HEK293 (cell line): ENCODE measurements around the gene SYNGR1.

ENCODE experiments used
- BCL11B ChIP-seq: fragments of 450-650 bp; formaldehyde crosslinking; IDR thresholded peaks from 2 replicates; pipeline ENCODE4 v1.5.1; 2016; ENCODE audit warnings: low read depth, missing biosample characterization, missing genetic modification characterization
- SALL2 ChIP-seq: fragments of 450-650 bp; formaldehyde crosslinking; IDR thresholded peaks from 2 replicates; pipeline ENCODE4 v1.5.0; 2017; ENCODE audit warnings: missing biosample characterization, mild to moderate bottlenecking, missing genetic modification characterization, borderline replicate concordance
- SP2 ChIP-seq: fragments of 450-650 bp; formaldehyde crosslinking; IDR thresholded peaks from 2 replicates; pipeline ENCODE4 v1.5.1; 2016; ENCODE audit warnings: missing biosample characterization, missing genetic modification characterization
- ZNF10 ChIP-seq: fragments of 450-650 bp; formaldehyde crosslinking; IDR thresholded peaks from 2 replicates; pipeline ENCODE4 v1.5.1; 2017; ENCODE audit warnings: missing biosample characterization, missing genetic modification characterization
- ZNF157 ChIP-seq: fragments of 450-650 bp; formaldehyde crosslinking; IDR thresholded peaks from 2 replicates; pipeline ENCODE4 v1.5.1; 2016; ENCODE audit warnings: missing biosample characterization, missing genetic modification characterization
- ZNF16 ChIP-seq: fragments of 450-650 bp; formaldehyde crosslinking; IDR thresholded peaks from 2 replicates; pipeline ENCODE4 v1.5.1; 2016; ENCODE audit warnings: low read depth, missing biosample characterization, missing genetic modification characterization
- ZNF24 ChIP-seq: fragments of 450-650 bp; formaldehyde crosslinking; IDR thresholded peaks from 2 replicates; pipeline ENCODE4 v1.5.1; 2016; ENCODE audit warnings: missing biosample characterization, missing genetic modification characterization
- ZNF776 ChIP-seq: fragments of 450-650 bp; formaldehyde crosslinking; IDR thresholded peaks from 2 replicates; pipeline ENCODE4 v1.5.0; 2017; ENCODE audit warnings: missing biosample characterization, missing genetic modification characterization, borderline replicate concordance
- ZNF792 ChIP-seq: fragments of 450-650 bp; formaldehyde crosslinking; IDR thresholded peaks from 2 replicates; pipeline ENCODE4 v1.5.1; 2016; ENCODE audit warnings: missing biosample characterization, missing genetic modification characterization
- TF ChIP-seq, protein P1 (sequence below): fragments of 450-650 bp; formaldehyde crosslinking; IDR thresholded peaks from 2 replicates; pipeline ENCODE4 v1.5.1; 2016; ENCODE audit warnings: missing biosample characterization, missing genetic modification characterization
- TF ChIP-seq, protein P2 (sequence below): fragments of 450-650 bp; formaldehyde crosslinking; IDR thresholded peaks from 2 replicates; pipeline ENCODE4 v1.5.1; 2016; ENCODE audit warnings: missing biosample characterization, missing genetic modification characterization

DNA sequence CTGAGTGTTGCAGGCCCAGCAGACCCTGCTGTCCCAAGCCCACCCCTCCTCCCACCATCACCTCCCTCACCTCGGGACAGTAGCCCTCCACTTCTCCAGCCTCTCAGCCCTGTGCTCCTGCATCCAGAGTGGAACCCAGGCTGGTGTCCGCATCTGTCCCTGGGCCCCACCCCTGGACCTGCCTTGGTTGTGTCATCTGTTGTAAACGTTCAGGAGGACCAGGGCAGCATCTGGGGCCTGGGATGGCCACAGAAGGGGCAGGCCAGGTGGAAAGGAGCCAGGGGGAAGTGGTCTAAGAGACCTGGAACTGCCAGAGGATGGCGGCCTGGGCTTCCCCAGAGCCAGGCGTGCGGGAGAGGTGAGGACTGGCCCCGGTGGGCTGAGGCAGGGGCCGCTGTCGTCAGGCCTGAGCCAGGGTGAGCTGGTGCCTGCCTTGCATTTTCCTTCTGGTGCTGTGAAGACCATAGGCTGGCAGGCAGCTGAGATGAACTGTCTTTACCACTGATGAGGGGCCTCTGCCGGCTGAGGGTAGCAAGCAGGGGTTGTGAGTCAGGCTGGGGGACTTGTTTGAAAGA is 80.9 kb downstream of the SYNGR1 start:
- no peak for TF ChIP-seq ZNF776
- TF ChIP-seq SALL2: no peak
- no peak for TF ChIP-seq ZNF157 (tag by site-specific recombination)
- TF ChIP-seq, protein P1, sequence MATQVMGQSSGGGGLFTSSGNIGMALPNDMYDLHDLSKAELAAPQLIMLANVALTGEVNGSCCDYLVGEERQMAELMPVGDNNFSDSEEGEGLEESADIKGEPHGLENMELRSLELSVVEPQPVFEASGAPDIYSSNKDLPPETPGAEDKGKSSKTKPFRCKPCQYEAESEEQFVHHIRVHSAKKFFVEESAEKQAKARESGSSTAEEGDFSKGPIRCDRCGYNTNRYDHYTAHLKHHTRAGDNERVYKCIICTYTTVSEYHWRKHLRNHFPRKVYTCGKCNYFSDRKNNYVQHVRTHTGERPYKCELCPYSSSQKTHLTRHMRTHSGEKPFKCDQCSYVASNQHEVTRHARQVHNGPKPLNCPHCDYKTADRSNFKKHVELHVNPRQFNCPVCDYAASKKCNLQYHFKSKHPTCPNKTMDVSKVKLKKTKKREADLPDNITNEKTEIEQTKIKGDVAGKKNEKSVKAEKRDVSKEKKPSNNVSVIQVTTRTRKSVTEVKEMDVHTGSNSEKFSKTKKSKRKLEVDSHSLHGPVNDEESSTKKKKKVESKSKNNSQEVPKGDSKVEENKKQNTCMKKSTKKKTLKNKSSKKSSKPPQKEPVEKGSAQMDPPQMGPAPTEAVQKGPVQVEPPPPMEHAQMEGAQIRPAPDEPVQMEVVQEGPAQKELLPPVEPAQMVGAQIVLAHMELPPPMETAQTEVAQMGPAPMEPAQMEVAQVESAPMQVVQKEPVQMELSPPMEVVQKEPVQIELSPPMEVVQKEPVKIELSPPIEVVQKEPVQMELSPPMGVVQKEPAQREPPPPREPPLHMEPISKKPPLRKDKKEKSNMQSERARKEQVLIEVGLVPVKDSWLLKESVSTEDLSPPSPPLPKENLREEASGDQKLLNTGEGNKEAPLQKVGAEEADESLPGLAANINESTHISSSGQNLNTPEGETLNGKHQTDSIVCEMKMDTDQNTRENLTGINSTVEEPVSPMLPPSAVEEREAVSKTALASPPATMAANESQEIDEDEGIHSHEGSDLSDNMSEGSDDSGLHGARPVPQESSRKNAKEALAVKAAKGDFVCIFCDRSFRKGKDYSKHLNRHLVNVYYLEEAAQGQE (tag by site-specific recombination): no peak
- TF ChIP-seq ZNF16 (tag by site-specific recombination): no peak
- no peak for TF ChIP-seq SP2 (tag by site-specific recombination)
- TF ChIP-seq, protein P2, sequence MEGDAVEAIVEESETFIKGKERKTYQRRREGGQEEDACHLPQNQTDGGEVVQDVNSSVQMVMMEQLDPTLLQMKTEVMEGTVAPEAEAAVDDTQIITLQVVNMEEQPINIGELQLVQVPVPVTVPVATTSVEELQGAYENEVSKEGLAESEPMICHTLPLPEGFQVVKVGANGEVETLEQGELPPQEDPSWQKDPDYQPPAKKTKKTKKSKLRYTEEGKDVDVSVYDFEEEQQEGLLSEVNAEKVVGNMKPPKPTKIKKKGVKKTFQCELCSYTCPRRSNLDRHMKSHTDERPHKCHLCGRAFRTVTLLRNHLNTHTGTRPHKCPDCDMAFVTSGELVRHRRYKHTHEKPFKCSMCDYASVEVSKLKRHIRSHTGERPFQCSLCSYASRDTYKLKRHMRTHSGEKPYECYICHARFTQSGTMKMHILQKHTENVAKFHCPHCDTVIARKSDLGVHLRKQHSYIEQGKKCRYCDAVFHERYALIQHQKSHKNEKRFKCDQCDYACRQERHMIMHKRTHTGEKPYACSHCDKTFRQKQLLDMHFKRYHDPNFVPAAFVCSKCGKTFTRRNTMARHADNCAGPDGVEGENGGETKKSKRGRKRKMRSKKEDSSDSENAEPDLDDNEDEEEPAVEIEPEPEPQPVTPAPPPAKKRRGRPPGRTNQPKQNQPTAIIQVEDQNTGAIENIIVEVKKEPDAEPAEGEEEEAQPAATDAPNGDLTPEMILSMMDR (tag by site-specific recombination): no peak
- TF ChIP-seq ZNF24 (tag by site-specific recombination): no peak
- no peak for TF ChIP-seq BCL11B
- no peak for TF ChIP-seq ZNF792 (tag by site-specific recombination)
- TF ChIP-seq ZNF10 (tag by site-specific recombination): no peak
